Measurements from ENCODE around the gene RNF182. TPM values are rescaled to one million over a fixed set of nuclear protein-coding genes. Genes with fewer than 3 reads are reported as not detected.

Gene RNF182
- total RNA-seq, 4 donors from 2014 or later = 0.40 to 0.50 (median 0.45) TPM; not detected in 1

GRCh38 chr6:13918686-13919250 is 6.0 kb upstream of the RNF182 start:
- no peak for DNase-seq (ENCODE audit: extremely low spot score)
- WGBS = 91% methylated on average over 4 of the region's 4 CpGs
- Histone ChIP-seq H3K27ac (replicated peaks in 1 of 4) (no peak overlapping the region), H3K4me1 (peaks cover 0 to under 1% (median 0%) of the 10 kb centered on the region in 4 donors), H3K36me3 (no peaks in the 10 kb centered on the region), H3K27me3 (peaks cover 0 to 18% (median under 1%) of the 10 kb centered on the region in 4 donors), H3K4me3 (no peak overlapping the region), H3K9me3 (no peaks in the 10 kb centered on the region)
- intact Hi-C loops (cut with DNase I) = no loop called here
- TF ChIP-seq EP300 (IDR thresholded peaks at IDR 0.05) (no peak), CTCF (IDR thresholded peaks at IDR 0.05) (no peak), POLR2A (IDR thresholded peaks at IDR 0.05; ENCODE audit: low read depth) (no peak), POLR2AphosphoS5 (IDR thresholded peaks at IDR 0.05) (no peak)

DNA sequence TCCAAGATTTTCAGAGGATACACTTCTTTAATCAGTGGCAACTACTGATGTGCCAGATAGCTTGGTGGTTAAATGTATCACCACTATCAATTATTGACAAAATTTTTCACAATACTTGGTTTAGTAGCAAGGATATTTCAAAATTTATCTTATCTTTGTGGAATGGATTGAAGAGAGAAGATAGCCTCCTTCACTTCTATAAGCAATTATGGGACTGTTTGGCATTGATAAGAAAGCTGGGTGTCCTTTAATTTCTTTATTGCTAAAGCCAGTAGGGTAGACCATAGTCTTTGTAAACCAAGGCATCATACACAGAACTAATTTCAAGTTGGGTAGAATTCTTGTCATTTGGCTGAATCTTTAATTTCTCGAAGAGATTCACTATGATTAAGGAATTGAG is 4.9 kb upstream of the RNF182 start:
- intact Hi-C loops (cut with DNase I) = no loop called here
- WGBS = 87% methylated on average over 1 of the region's 1 CpG
- no peak for DNase-seq (ENCODE audit: extremely low spot score)
- TF ChIP-seq POLR2A (IDR thresholded peaks at IDR 0.05; ENCODE audit: low read depth) (no peak), EP300 (IDR thresholded peaks at IDR 0.05) (no peak), CTCF (IDR thresholded peaks at IDR 0.05) (no peak), POLR2AphosphoS5 (IDR thresholded peaks at IDR 0.05) (no peak)
- H3K27ac ChIP-seq (replicated peaks in 1 of 4) = no peak overlapping the region
- H3K36me3 ChIP-seq = no peaks in the 10 kb centered on the region
- H3K27me3 ChIP-seq = peaks cover 0 to 24% (median 6%) of the 10 kb centered on the region in 4 donors
- no peaks in the 10 kb centered on the region for H3K9me3 ChIP-seq
- H3K4me1 ChIP-seq = peaks cover 7 to 11% (median 9%) of the 10 kb centered on the region in 4 donors
- H3K4me3 ChIP-seq = no peak overlapping the region

GRCh38 chr6:13920552-13920951 is 4.2 kb upstream of the RNF182 start:
- Histone ChIP-seq H3K9me3 (no peaks in the 10 kb centered on the region), H3K4me1 (peaks cover 12 to 18% (median 16%) of the 10 kb centered on the region in 4 donors), H3K27ac (replicated peaks in 1 of 4) (no peak overlapping the region), H3K4me3 (no peak overlapping the region), H3K36me3 (no peaks in the 10 kb centered on the region), H3K27me3 (peaks cover 0 to 27% (median 11%) of the 10 kb centered on the region in 4 donors)
- DNase-seq (ENCODE audit: extremely low spot score) = no peak
- WGBS = 70% methylated on average over 4 of the region's 4 CpGs
- intact Hi-C loops (cut with DNase I) = no loop called here
- no peak for TF ChIP-seq CTCF (IDR thresholded peaks at IDR 0.05)
- TF ChIP-seq POLR2A (IDR thresholded peaks at IDR 0.05; ENCODE audit: low read depth) = no peak
- TF ChIP-seq EP300 (IDR thresholded peaks at IDR 0.05) = no peak
- no peak for TF ChIP-seq POLR2AphosphoS5 (IDR thresholded peaks at IDR 0.05)

- WGBS = 87% methylated on average over 3 of the region's 3 CpGs
- intact Hi-C loops (cut with DNase I) = no loop called here
- Histone ChIP-seq H3K27ac (replicated peaks in 1 of 4) (no peak overlapping the region), H3K4me3 (no peak overlapping the region), H3K4me1 (peaks cover 15 to 20% (median 19%) of the 10 kb centered on the region in 4 donors), H3K36me3 (no peaks in the 10 kb centered on the region), H3K9me3 (no peaks in the 10 kb centered on the region), H3K27me3 (peaks cover 0 to 49% (median 30%) of the 10 kb centered on the region in 4 donors)
- DNase-seq (ENCODE audit: extremely low spot score) = no peak
- no peak for TF ChIP-seq CTCF (IDR thresholded peaks at IDR 0.05)
- no peak for TF ChIP-seq POLR2AphosphoS5 (IDR thresholded peaks at IDR 0.05)
- no peak for TF ChIP-seq POLR2A (IDR thresholded peaks at IDR 0.05; ENCODE audit: low read depth)
- TF ChIP-seq EP300 (IDR thresholded peaks at IDR 0.05) = no peak
Observed at GRCh38 chr6:13922750-13923149, 2.0 kb upstream of the RNF182 start.

Data from esophagus muscularis mucosa (tissue), 4 donors.